Transverse colon (tissue), 4 donors: ENCODE measurements around the gene DDX20. TPM values are rescaled to one million over a fixed set of nuclear protein-coding genes. Genes with fewer than 3 reads are reported as not detected.

Source experiments
- DNase-seq: peaks from one replicate; pipeline ENCODE4 v3.0.0-alpha.2; 2019
- H3K27ac ChIP-seq, 4 donors: fragments of 200-600 bp; sonication (generic); 2 replicates each; pipeline ENCODE4 v1.5.1; 2016 to 2018; ENCODE audit warnings: inconsistent platforms in 4 of 4
- H3K27me3 ChIP-seq: fragments of 200-600 bp; sonication (generic); 2 replicates; pipeline ENCODE4 v1.5.1; 2017; ENCODE audit warnings: inconsistent platforms
- H3K36me3 ChIP-seq, 4 donors: fragments of 200-600 bp; sonication (generic); 2 replicates each; pipeline ENCODE4 v1.5.1; 2017 to 2019; ENCODE audit warnings: inconsistent platforms in 4 of 4
- H3K4me1 ChIP-seq, 4 donors: fragments of 200-600 bp; sonication (generic); 2 replicates each; pipeline ENCODE4 v1.5.1; 2017 to 2020; ENCODE audit warnings: inconsistent platforms in 4 of 4
- H3K4me3 ChIP-seq, 4 donors: fragments of 200-600 bp; sonication (generic); 1 replicate in 1 of 4; 2 replicates in 3 of 4; pipeline versions ENCODE4 v1.5.1 to v1.6.1; 2017 to 2019; ENCODE audit warnings: inconsistent platforms in 4 of 4
- H3K9me3 ChIP-seq, 2 donors: fragments of 200-600 bp; sonication (generic); 2 replicates each; pipeline ENCODE4 v1.5.1; 2017 to 2019; ENCODE audit warnings: inconsistent platforms in 2 of 2
- EP300 ChIP-seq: sonication (generic); formaldehyde crosslinking; IDR thresholded peaks from one replicate; pipeline ENCODE4 v1.6.1; 2017; ENCODE audit warnings: antibody characterized with exemption, low read depth
- POLR2A ChIP-seq: fragments of 450-650 bp; IDR thresholded peaks from one replicate; pipeline ENCODE4 v1.6.1; 2016; ENCODE audit warnings: antibody characterized with exemption, mild to moderate bottlenecking, moderate library complexity
- POLR2AphosphoS5 ChIP-seq, 3 donors: sonication (generic); formaldehyde crosslinking; IDR thresholded peaks; one replicate each; pipeline ENCODE4 v1.6.1; 2016; ENCODE audit warnings: antibody characterized with exemption in 3 of 3
- WGBS, 2 donors: methylation state at CpG; one replicate each; pipeline ENCODE4 v1.1.5; 2018; ENCODE audit warnings: low coverage in 1 of 2; 5-methylcytosine and 5-hydroxymethylcytosine counted together
- in situ Hi-C, 4 donors: fragments of 200-750 bp; cut with MboI; loops; one replicate each; pipeline versions ENCODE4 v1.15.0 to v1.15.1; 2017; ENCODE audit warnings: low sequenced_read_pairs in 3 of 4, low pct_ligation_motif_present in 1 of 4, low pct_unique_long_range_greater_than_20kb in 1 of 4
- intact Hi-C: fragments of 100-400 bp; cut with DNase I; formaldehyde crosslinking; loops from one replicate; pipeline ENCODE4 v1.15.1; 2023; ENCODE audit warnings: low total_unique reads
- small RNA-seq, 4 donors: library from RNA; depleted of rRNA; stranded (forward); fragments of <200 nt; gene quantifications; one replicate each; pipeline ENCODE3, GENCODE V24; 2016
- total RNA-seq, 4 donors: library from RNA; depleted of rRNA; stranded (reverse); fragments of >200 nt; gene quantifications; one replicate each; pipeline ENCODE4 v1.1.0, GENCODE V29; 2016
- TF ChIP-seq, protein P1 (sequence below), 5 experiments: fragments of 200-600 bp in 3 of 5; fragments of 450-650 bp in 2 of 5; sonication (generic) in 3 of 5; IDR thresholded peaks; 1 replicate in 2 of 5; 2 replicates in 3 of 5; pipeline ENCODE4 v1.5.1; 2016 to 2017; ENCODE audit warnings: antibody characterized with exemption in 5 of 5, inconsistent platforms in 3 of 5, mild to moderate bottlenecking in 2 of 5, moderate library complexity in 1 of 5

The DDX20 gene
- total RNA-seq, 4 donors from 2014 or later = 7.1 to 17.1 (median 12.2) TPM

GRCh38 chr1:111814642-111815041 lies 58.9 kb downstream of the DDX20 start:
- no peaks in the 10 kb centered on the region for H3K9me3 ChIP-seq
- H3K36me3 ChIP-seq = no peaks in the 10 kb centered on the region
- in situ Hi-C loops = no loop called here
- no peak overlapping the region for H3K27ac ChIP-seq
- H3K4me3 ChIP-seq = no peak overlapping the region
- intact Hi-C loops = no loop called here
- 88 to 90% methylated on average over 2 to 3 of the region's 3 CpGs for WGBS, 2 donors
- H3K27me3 ChIP-seq = no peaks in the 10 kb centered on the region
- no peak for DNase-seq
- TF ChIP-seq POLR2A = no peak
- TF ChIP-seq POLR2AphosphoS5 (IDR thresholded peaks at IDR 0.05) = no peak
- no peak for TF ChIP-seq EP300
- TF ChIP-seq, protein P1, sequence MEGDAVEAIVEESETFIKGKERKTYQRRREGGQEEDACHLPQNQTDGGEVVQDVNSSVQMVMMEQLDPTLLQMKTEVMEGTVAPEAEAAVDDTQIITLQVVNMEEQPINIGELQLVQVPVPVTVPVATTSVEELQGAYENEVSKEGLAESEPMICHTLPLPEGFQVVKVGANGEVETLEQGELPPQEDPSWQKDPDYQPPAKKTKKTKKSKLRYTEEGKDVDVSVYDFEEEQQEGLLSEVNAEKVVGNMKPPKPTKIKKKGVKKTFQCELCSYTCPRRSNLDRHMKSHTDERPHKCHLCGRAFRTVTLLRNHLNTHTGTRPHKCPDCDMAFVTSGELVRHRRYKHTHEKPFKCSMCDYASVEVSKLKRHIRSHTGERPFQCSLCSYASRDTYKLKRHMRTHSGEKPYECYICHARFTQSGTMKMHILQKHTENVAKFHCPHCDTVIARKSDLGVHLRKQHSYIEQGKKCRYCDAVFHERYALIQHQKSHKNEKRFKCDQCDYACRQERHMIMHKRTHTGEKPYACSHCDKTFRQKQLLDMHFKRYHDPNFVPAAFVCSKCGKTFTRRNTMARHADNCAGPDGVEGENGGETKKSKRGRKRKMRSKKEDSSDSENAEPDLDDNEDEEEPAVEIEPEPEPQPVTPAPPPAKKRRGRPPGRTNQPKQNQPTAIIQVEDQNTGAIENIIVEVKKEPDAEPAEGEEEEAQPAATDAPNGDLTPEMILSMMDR (IDR thresholded peaks at IDR 0.05) = no peak
- H3K4me1 ChIP-seq = no peaks in the 10 kb centered on the region

Small RNA genes lying within 50 kb of the gene (small RNA-seq; reads per million reads assigned to genes)
- 0.18 to 1.7 (median 0.58) reads per million in 4 donors for gene INKA2

Other genes with a start within 250 kb of the DDX20 start
- gene RAP1A, start 136.1 kb upstream of the DDX20 start, total RNA-seq = 10 to 100 TPM; 34.0 to 87.2 (median 57.7) TPM
- 1 to 10 TPM in 2 of 4 donors, not detected in 2; 1.8 to 2.7 TPM for gene INKA2, start 16.5 kb upstream of the DDX20 start, total RNA-seq
- gene KCND3, start 233.8 kb downstream of the DDX20 start, total RNA-seq = 1 to 10 TPM; 1.4 to 3.5 (median 3.0) TPM